K562 (cell line): ENCODE data around the gene KCNE1. TPM values are rescaled to one million over a fixed set of nuclear protein-coding genes. Genes with fewer than 3 reads are reported as not detected.

Experiments
- ATAC-seq: fragments of 200-7000 bp; cut with Tn5 transposase; 3 replicates; pipeline ENCODE4 v1.9.1; 2020; ENCODE audit warnings: moderate library complexity
- BruUV-seq: library from RNA; stranded (reverse); fragments of 400-500 nt; replicated peaks from 2 replicates; lab custom pipeline; 2021; lab: Mats Ljungman, UMichigan
- CTCF ChIA-PET: fragments of 300-600 bp; formaldehyde crosslinking; extraction: SDS; loops from one replicate; lab custom pipeline; 2021; ENCODE audit warnings: low intra/inter-chr PET ratio; lab: Yijun Ruan, JAX
- POLR2A ChIA-PET: fragments of 300-600, 350-650 bp; sonication (Branson Sonifier 250); formaldehyde crosslinking; extraction: SDS; loops from one replicate; lab custom pipeline; 2021; ENCODE audit warnings: antibody characterized with exemption, inconsistent platforms; lab: Yijun Ruan, JAX
- DNase-seq, 4 experiments: peaks; one replicate each; pipeline versions ENCODE4 v3.0.0 to v3.0.0-alpha.2; 2011 to 2018; ENCODE audit warnings: low spot score in 3 of 4, mixed read lengths in 3 of 4; ENCODE audit errors: extremely low read depth in 1 of 4
- FAIRE-seq: peaks from 2 replicates; lab custom pipeline; 2011; peaks lifted over from hg19 to GRCh38; lab: Jason Lieb, UNC
- H2AFZ ChIP-seq: 2 replicates; pipeline ENCODE4 v1.6.0; 2011; ENCODE audit warnings: low read depth, low read length, control low read depth, inconsistent platforms
- H3K27ac ChIP-seq: fragments of 200-600 bp; 3 replicates; pipeline ENCODE4 v1.8.0; 2011; ENCODE audit warnings: low read depth, mild to moderate bottlenecking, control low read depth, inconsistent platforms, low read length, moderate library complexity, mixed read lengths; ENCODE audit errors: extremely low read depth
- H3K27me3 ChIP-seq, 2 experiments: fragments of 300-600 bp in 1 of 2; 2 replicates in 1 of 2; 3 replicates in 1 of 2; pipeline versions ENCODE4 v1.6.0 to v1.8.0; 2011; ENCODE audit warnings: inconsistent platforms in 2 of 2, low read length in 2 of 2, mild to moderate bottlenecking in 1 of 2, mixed read lengths in 1 of 2, moderate library complexity in 1 of 2; ENCODE audit not compliant: control insufficient read depth in 2 of 2, insufficient read depth in 2 of 2
- H3K36me3 ChIP-seq: fragments of 300-600 bp; 3 replicates; pipeline ENCODE4 v1.8.0; 2011; ENCODE audit warnings: mild to moderate bottlenecking, low read length, inconsistent platforms; ENCODE audit not compliant: control insufficient read depth, insufficient read depth
- H3K4me1 ChIP-seq, 2 experiments: fragments of 200-600 bp in 1 of 2; replicated peaks in 1 of 2; 2 replicates in 1 of 2; 3 replicates in 1 of 2; pipeline versions ENCODE4 v1.5.1 to v1.8.0; 2011; ENCODE audit warnings: inconsistent platforms in 2 of 2, low read length in 2 of 2, mild to moderate bottlenecking in 1 of 2, mixed read lengths in 1 of 2, moderate library complexity in 1 of 2; ENCODE audit not compliant: control insufficient read depth in 2 of 2, insufficient read depth in 2 of 2
- H3K4me2 ChIP-seq: 2 replicates; pipeline ENCODE4 v1.6.1; 2011; ENCODE audit warnings: low read length, control low read depth, inconsistent platforms, mixed read lengths; ENCODE audit not compliant: insufficient read depth
- H3K4me3 ChIP-seq: fragments of 200-600 bp; sonication (generic), shearing (Covaris generic); 2 replicates; pipeline ENCODE4 v1.5.1; 2016; ENCODE audit warnings: control low read depth, inconsistent platforms
- H3K79me2 ChIP-seq: fragments of 200-600 bp; 3 replicates; pipeline ENCODE4 v1.8.0; 2011; ENCODE audit warnings: low read length, inconsistent platforms; ENCODE audit not compliant: control insufficient read depth, insufficient read depth
- H3K9ac ChIP-seq, 2 experiments: 2 replicates each; pipeline versions ENCODE4 v1.6.0 to v1.6.1; 2011; ENCODE audit warnings: low read depth in 2 of 2, low read length in 2 of 2, control low read depth in 1 of 2, inconsistent platforms in 1 of 2, mild to moderate bottlenecking in 1 of 2, mixed read lengths in 1 of 2; ENCODE audit not compliant: insufficient read depth in 1 of 2
- H3K9me1 ChIP-seq: one replicate; pipeline ENCODE4 v1.6.0; 2011; ENCODE audit warnings: inconsistent platforms, mild to moderate bottlenecking, low read length, moderate library complexity; ENCODE audit not compliant: control insufficient read depth, insufficient read depth
- H3K9me3 ChIP-seq: replicated peaks from 2 replicates; pipeline ENCODE4 v1.5.1; 2011; ENCODE audit warnings: low read depth, low read length, inconsistent platforms; ENCODE audit not compliant: control insufficient read depth, insufficient read depth
- H4K20me1 ChIP-seq: replicated peaks from 2 replicates; pipeline ENCODE4 v1.6.1; 2011; ENCODE audit warnings: low read length, inconsistent platforms, mixed read lengths; ENCODE audit not compliant: control insufficient read depth, insufficient read depth
- HDAC2 ChIP-seq: fragments of 450-650 bp; IDR thresholded peaks from 2 replicates; pipeline ENCODE4 v1.6.1; 2016; ENCODE audit warnings: mild to moderate bottlenecking
- HDGF ChIP-seq: fragments of 450-650 bp; IDR thresholded peaks from 2 replicates; pipeline ENCODE4 v1.6.1; 2016
- KDM1A ChIP-seq, 2 experiments: fragments of 450-650 bp; IDR thresholded peaks; 2 replicates each; pipeline ENCODE4 v1.6.1; 2016; ENCODE audit warnings: mild to moderate bottlenecking in 2 of 2
- MEF2A ChIP-seq: IDR thresholded peaks from 2 replicates; pipeline ENCODE4 v1.6.1; 2011; ENCODE audit warnings: low read depth, mild to moderate bottlenecking, low read length, moderate library complexity; ENCODE audit not compliant: control insufficient read depth
- SP1 ChIP-seq: sonication (generic); formaldehyde crosslinking; IDR thresholded peaks from 2 replicates; pipeline ENCODE4 v1.8.1; 2022; ENCODE audit warnings: mild to moderate bottlenecking, missing genetic modification reagents
- TBL1XR1 ChIP-seq, 2 experiments: IDR thresholded peaks; 2 replicates each; pipeline ENCODE4 v1.6.1; 2012; ENCODE audit warnings: improper control_type of control experiment in 2 of 2, low read length in 2 of 2, mild to moderate bottlenecking in 1 of 2
- YBX1 ChIP-seq: fragments of 450-650 bp; IDR thresholded peaks from 2 replicates; pipeline ENCODE4 v1.7.1; 2016; ENCODE audit warnings: mild to moderate bottlenecking
- ZNF184 ChIP-seq: sonication (generic); formaldehyde crosslinking; IDR thresholded peaks from 2 replicates; pipeline ENCODE4 v1.5.0; 2020; ENCODE audit warnings: missing genetic modification reagents
- ZSCAN32 ChIP-seq: fragments of 450-650 bp; formaldehyde crosslinking; IDR thresholded peaks from 2 replicates; pipeline ENCODE4 v1.4.0; 2020; ENCODE audit warnings: mild to moderate bottlenecking, moderate library complexity
- WGBS: fragments of 100-300 bp; shearing (Covaris generic); methylation state at CpG from one replicate; pipeline ENCODE4 v1.1.6; 2016; ENCODE audit warnings: low coverage, mixed read lengths; ENCODE audit not compliant: insufficient coverage; ENCODE audit errors: missing lambda C conversion rate; 5-methylcytosine and 5-hydroxymethylcytosine counted together
- in situ Hi-C: fragments of 300-500 bp; cut with MboI; formaldehyde crosslinking; loops from 4 replicates; pipeline ENCODE4 v1.15.0; 2018; ENCODE audit warnings: inconsistent platforms, mixed read lengths
- intact Hi-C: fragments of 100-400 bp; cut with micrococcal nuclease; formaldehyde crosslinking; loops from 2 replicates; pipeline ENCODE4 v1.14.2; 2022
- polyA plus RNA-seq, 8 experiments: library from polyadenylated mRNA; depleted of rRNA in 4 of 8; stranded (reverse) in 5 of 8; unstranded in 3 of 8; fragments of >200 nt; fragmentation: Nextera tagmentation in 2 of 8; fragmentation: Illumina TruSeq in 1 of 8; extraction: Ambion mirVana in 2 of 8; extraction: Trizol in 1 of 8; gene quantifications; 2 replicates each; pipeline versions ENCODE4 v1.2.1 to v1.2.3, GENCODE V29; 2011 to 2014; ENCODE audit warnings: inconsistent platforms in 1 of 8, missing spikeins in 1 of 8
- total RNA-seq, 7 experiments: library from RNA; depleted of rRNA in 6 of 7; stranded (reverse); fragments of >200 nt in 6 of 7; fragmentation: Illumina TruSeq in 2 of 7; extraction: Trizol in 2 of 7; gene quantifications; 2 replicates each; pipeline versions ENCODE4 v1.2.1 to v1.2.3, GENCODE V29; 2011 to 2021; ENCODE audit warnings: low replicate concordance in 1 of 7

KCNE1 gene
- total and polyA plus RNA-seq, 9 of the 15 experiments (the other 6 are each of a cell fraction or from before 2014, with no cell fraction given), result 0.05 to 0.22 (median 0.11) TPM; not detected in 3

DNA sequence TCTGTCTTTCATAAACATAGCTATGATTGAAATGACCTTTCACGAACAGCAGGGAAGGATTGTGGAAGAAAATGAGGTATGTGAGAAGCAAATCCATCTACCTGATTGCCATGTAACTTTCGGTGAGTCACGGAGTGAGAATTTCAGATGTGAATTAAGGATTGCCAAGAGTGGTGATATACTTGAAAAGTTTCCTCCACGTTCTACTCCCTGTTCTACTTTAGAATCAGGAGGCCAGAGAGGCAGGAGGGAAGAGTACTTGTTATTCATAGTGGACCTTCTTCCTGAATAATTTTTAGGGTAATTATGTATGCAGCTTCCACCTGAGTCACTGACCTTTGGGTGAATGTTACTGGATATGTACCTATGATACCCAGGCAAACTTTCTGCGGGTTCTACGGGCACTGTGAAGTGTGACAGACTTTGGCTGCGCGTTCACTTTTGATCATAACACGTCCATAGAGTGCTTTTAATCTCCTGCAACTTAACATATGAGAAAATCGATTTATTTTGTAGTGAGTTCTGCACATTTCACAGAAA is 2.6 kb upstream of the KCNE1 start:
- 25% methylated on average over 10 of the region's 10 CpGs for WGBS
- Histone ChIP-seq H4K20me1 (no peaks in the 10 kb centered on the region), H3K79me2 (no peaks in the 10 kb centered on the region), H3K4me1 (0 out of 5 replicates have a peak, but pooled peaks cover 0 to 3% of the 10 kb centered on the region in 2 experiments), H3K9ac (no peak overlapping the region), H3K27ac (no peak overlapping the region), H3K4me2 (no peak overlapping the region), H3K9me3 (no peaks in the 10 kb centered on the region), H3K9me1 (no peaks in the 10 kb centered on the region), H3K4me3 (no peak overlapping the region), H2AFZ (no peak overlapping the region), H3K36me3 (no peaks in the 10 kb centered on the region), H3K27me3 (no peaks in the 10 kb centered on the region)
- POLR2A ChIA-PET, result interaction anchor here (0.7 to 1.2 kb wide), 2 partner anchors 8 to 39 kb away, joined by 3 to 4 read pairs; no protein-coding TSS in a partner anchor
- ATAC-seq (no peak), FAIRE-seq (no peak), DNase-seq (no peak)
- no TSS peak for BruUV-seq
- TF ChIP-seq ZSCAN32 (CRISPR knock-in tag) (no peak), TBL1XR1 (IDR thresholded peaks at IDR 0.05; ENCODE audit: low read length in 2 of 2) (no peak), YBX1 (no peak), ZNF184 (CRISPR knock-in tag) (no peak), KDM1A (IDR thresholded peaks at IDR 0.05) (no peak), MEF2A (no peak), SP1 (no peak), HDGF (no peak), HDAC2 (no peak)
- in situ Hi-C loops (no loop called here), intact Hi-C loops (no loop called here)
- CTCF ChIA-PET, result no interaction called here
